ENCODE data around the gene DTNBP1. TPM values are rescaled to one million over a fixed set of nuclear protein-coding genes. Genes with fewer than 3 reads are reported as not detected.

The DTNBP1 gene
- total RNA-seq, 1 experiment from 2014 or later = 20.7 TPM

DNA sequence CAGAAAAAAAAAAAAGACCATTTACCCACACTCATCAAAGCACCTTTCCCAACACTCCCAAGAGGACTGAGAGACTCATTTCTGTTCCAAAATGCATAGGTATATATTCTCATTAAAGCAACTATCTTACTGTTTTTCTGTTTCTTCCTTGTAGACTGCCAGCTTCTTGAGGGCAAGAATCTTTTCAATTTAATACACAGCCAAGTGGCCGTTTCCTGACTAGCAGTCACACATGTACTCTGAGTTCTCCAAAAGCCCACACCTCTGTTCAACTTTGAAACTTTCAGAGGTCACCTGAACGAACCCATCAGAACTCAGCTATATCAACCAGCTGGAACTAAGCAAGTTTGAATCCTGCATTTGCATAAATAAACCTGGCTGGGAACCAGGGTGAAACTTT lies 92.7 kb downstream of the DTNBP1 start:
- H3K9me3 ChIP-seq = no peaks in the 10 kb centered on the region
- POLR2A ChIA-PET = no interaction called here
- no peaks in the 10 kb centered on the region for H3K27me3 ChIP-seq (replicated peaks; ENCODE audit: control insufficient read depth, insufficient read depth, low read length)
- Mint-ChIP-seq H3K27ac (ENCODE audit: unreplicated experiment) (no peak overlapping the region), H3K4me3 (ENCODE audit: unreplicated experiment) (no peak overlapping the region), H3K36me3 (ENCODE audit: insufficient read depth, unreplicated experiment) (no peaks in the 10 kb centered on the region), H3K9me3 (ENCODE audit: unreplicated experiment) (no peaks in the 10 kb centered on the region), H3K27me3 (ENCODE audit: insufficient read depth, unreplicated experiment) (no peaks in the 10 kb centered on the region), H3K4me1 (ENCODE audit: low read depth, unreplicated experiment) (peaks cover 16% of the 10 kb centered on the region)
- no peak for DNase-seq
- no TSS peak for BruUV-seq (replicated peaks)
- H3K36me3 ChIP-seq (ENCODE audit: control insufficient read depth, insufficient read depth, low read length) = no peaks in the 10 kb centered on the region
- intact Hi-C loops (cut with micrococcal nuclease; ENCODE audit: unreplicated experiment) = no loop called here
- H3K4me3 ChIP-seq (ENCODE audit: low read depth, low read length) = no peak overlapping the region
- TF ChIP-seq, protein P1, sequence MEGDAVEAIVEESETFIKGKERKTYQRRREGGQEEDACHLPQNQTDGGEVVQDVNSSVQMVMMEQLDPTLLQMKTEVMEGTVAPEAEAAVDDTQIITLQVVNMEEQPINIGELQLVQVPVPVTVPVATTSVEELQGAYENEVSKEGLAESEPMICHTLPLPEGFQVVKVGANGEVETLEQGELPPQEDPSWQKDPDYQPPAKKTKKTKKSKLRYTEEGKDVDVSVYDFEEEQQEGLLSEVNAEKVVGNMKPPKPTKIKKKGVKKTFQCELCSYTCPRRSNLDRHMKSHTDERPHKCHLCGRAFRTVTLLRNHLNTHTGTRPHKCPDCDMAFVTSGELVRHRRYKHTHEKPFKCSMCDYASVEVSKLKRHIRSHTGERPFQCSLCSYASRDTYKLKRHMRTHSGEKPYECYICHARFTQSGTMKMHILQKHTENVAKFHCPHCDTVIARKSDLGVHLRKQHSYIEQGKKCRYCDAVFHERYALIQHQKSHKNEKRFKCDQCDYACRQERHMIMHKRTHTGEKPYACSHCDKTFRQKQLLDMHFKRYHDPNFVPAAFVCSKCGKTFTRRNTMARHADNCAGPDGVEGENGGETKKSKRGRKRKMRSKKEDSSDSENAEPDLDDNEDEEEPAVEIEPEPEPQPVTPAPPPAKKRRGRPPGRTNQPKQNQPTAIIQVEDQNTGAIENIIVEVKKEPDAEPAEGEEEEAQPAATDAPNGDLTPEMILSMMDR (IDR thresholded peaks at IDR 0.05; ENCODE audit: insufficient read depth in 1 of 2, low read depth in 1 of 2, low read length in 1 of 2, severe bottlenecking in 1 of 2, unreplicated experiment in 1 of 2) = no peak
- H3K4me1 ChIP-seq = peaks cover 3% of the 10 kb centered on the region; the same call in 1 of the 2 replicates
- CTCF ChIA-PET = no interaction called here

DNA sequence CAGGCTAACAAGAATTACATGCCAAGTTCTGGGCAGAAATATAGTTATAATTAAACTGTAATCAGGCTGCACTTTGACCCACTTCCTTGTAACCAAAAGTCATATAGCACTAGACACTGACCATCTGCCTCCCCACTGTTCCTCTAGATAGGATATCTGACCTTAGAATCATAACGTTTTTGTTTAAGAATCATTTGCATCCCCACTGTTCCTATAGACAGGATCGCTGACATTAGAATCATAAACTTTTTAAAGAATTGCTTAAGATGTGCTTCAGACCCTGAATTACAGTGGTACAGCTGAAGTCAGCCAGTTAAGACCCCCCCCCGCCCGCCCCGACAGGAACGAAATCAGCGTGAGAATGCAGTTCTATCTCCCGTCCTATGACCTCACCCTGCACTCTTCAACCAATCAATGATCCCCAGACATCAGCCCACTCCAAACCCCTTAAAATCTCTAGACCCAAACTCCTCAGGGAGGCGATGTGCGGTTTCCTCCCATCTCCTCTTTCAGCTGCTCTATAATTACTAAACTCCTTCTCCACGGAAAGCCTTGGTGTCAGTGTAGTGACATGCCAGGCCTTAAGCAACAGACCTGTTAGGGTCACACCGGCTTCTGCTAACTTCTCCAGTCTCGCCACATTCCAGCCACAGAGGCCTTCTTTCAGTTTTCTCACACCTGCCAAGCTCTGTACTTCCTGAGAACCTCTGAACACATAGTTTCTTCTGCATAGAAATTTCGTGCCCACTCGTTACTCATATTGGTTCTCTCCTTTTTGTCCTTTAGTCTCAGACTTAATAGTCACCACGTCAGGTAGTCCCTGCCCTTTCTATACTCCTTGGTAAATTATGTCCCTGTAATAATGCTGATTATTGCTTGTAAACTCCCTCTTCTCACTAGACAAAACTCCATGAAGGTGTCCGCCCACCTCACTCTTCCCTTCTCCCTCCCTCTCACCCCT lies 93.5 kb downstream of the DTNBP1 start:
- intact Hi-C loops (cut with micrococcal nuclease; ENCODE audit: unreplicated experiment) = no loop called here
- ChIA-PET CTCF (no interaction called here), POLR2A (no interaction called here)
- Mint-ChIP-seq H3K27me3 (ENCODE audit: insufficient read depth, unreplicated experiment) (no peaks in the 10 kb centered on the region), H3K27ac (ENCODE audit: unreplicated experiment) (no peak overlapping the region), H3K4me3 (ENCODE audit: unreplicated experiment) (no peak overlapping the region), H3K36me3 (ENCODE audit: insufficient read depth, unreplicated experiment) (no peaks in the 10 kb centered on the region), H3K9me3 (ENCODE audit: unreplicated experiment) (no peaks in the 10 kb centered on the region), H3K4me1 (ENCODE audit: low read depth, unreplicated experiment) (peaks cover 17% of the 10 kb centered on the region)
- H3K36me3 ChIP-seq (ENCODE audit: control insufficient read depth, insufficient read depth, low read length) = no peaks in the 10 kb centered on the region
- H3K4me3 ChIP-seq (ENCODE audit: low read depth, low read length) = no peak overlapping the region
- peaks cover 8% of the 10 kb centered on the region for H3K4me1 ChIP-seq
- DNase-seq = no peak
- no peaks in the 10 kb centered on the region for H3K9me3 ChIP-seq
- no peaks in the 10 kb centered on the region for H3K27me3 ChIP-seq (replicated peaks; ENCODE audit: control insufficient read depth, insufficient read depth, low read length)
- TF ChIP-seq, protein P1 (IDR thresholded peaks at IDR 0.05; ENCODE audit: insufficient read depth in 1 of 2, low read depth in 1 of 2, low read length in 1 of 2, severe bottlenecking in 1 of 2, unreplicated experiment in 1 of 2) = no peak
- BruUV-seq (replicated peaks) = no TSS peak

DNA sequence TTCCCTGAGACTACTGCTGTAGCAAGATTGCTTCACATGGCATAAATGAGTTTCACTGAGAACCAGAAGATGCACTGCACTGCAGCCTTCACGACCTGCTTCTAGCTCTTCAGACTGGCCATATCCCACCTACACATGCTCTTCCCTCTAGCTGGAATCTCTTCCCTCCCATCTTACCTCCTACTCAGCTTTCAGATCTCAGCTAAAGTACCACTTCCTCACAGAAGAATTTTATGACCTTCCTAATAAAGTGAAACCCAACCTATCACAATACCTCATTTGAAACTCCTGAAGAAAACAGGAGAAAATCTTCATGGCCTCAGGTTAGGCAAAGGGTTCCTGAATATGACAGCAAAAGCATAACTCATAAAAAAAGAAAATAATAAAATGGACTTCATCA lies 99.9 kb downstream of the DTNBP1 start:
- peaks cover 8% of the 10 kb centered on the region for H3K4me1 ChIP-seq
- TF ChIP-seq, protein P1 (IDR thresholded peaks at IDR 0.05; ENCODE audit: insufficient read depth in 1 of 2, low read depth in 1 of 2, low read length in 1 of 2, severe bottlenecking in 1 of 2, unreplicated experiment in 1 of 2) = no peak
- no peak for DNase-seq
- Mint-ChIP-seq H3K4me3 (ENCODE audit: unreplicated experiment) (no peak overlapping the region), H3K27ac (ENCODE audit: unreplicated experiment) (no peak overlapping the region), H3K36me3 (ENCODE audit: insufficient read depth, unreplicated experiment) (no peaks in the 10 kb centered on the region), H3K27me3 (ENCODE audit: insufficient read depth, unreplicated experiment) (no peaks in the 10 kb centered on the region), H3K9me3 (ENCODE audit: unreplicated experiment) (no peaks in the 10 kb centered on the region), H3K4me1 (ENCODE audit: low read depth, unreplicated experiment) (peaks cover 6% of the 10 kb centered on the region)
- BruUV-seq (replicated peaks) = no TSS peak
- no peaks in the 10 kb centered on the region for H3K36me3 ChIP-seq (ENCODE audit: control insufficient read depth, insufficient read depth, low read length)
- no peaks in the 10 kb centered on the region for H3K27me3 ChIP-seq (replicated peaks; ENCODE audit: control insufficient read depth, insufficient read depth, low read length)
- CTCF ChIA-PET = no interaction called here
- H3K9me3 ChIP-seq = no peaks in the 10 kb centered on the region
- H3K4me3 ChIP-seq (ENCODE audit: low read depth, low read length) = no peak overlapping the region
- intact Hi-C loops (cut with micrococcal nuclease; ENCODE audit: unreplicated experiment) = no loop called here
- POLR2A ChIA-PET = no interaction called here

All from Caco-2 (cell line).